Activated T-helper 1 cell treated with anti-CD3 and anti-CD28 coated beads, Interleukin-12 subunit alpha, Interleukin-12 subunit beta, Interleukin-2, Interleukin-4 antibody, amounts not matched to agents 30 ng/mL and 10 ng/mL and 1 ng/mL, durations not matched to agents 14 hours and 24 hours and 36 hours (primary cell): ENCODE results near the gene ETV5. TPM values are rescaled to one million over a fixed set of nuclear protein-coding genes. Genes with fewer than 3 reads are reported as not detected.
"Not testable (repeated sequence)": the region's sequence is repeated elsewhere in the genome, so short reads cannot be mapped to it uniquely, and the experiment has no call there.

Experiments
- DNase-seq: peaks from one replicate; pipeline ENCODE4 v3.0.0; 2021; ENCODE audit warnings: low spot score
- H3K27ac Mint-ChIP-seq: one replicate; pipeline ENCODE4 v1.8.0; 2021; ENCODE audit warnings: mild to moderate bottlenecking, mixed read lengths
- H3K27me3 Mint-ChIP-seq: one replicate; pipeline ENCODE4 v1.8.0; 2022; ENCODE audit warnings: mild to moderate bottlenecking, moderate library complexity, mixed read lengths; ENCODE audit not compliant: insufficient read depth
- H3K36me3 Mint-ChIP-seq: one replicate; pipeline ENCODE4 v1.8.0; 2021; ENCODE audit warnings: low read depth, mixed read lengths
- H3K4me1 Mint-ChIP-seq: one replicate; pipeline ENCODE4 v1.8.0; 2021; ENCODE audit warnings: low read depth, mixed read lengths
- H3K4me3 Mint-ChIP-seq: one replicate; pipeline ENCODE4 v1.8.0; 2021; ENCODE audit warnings: mild to moderate bottlenecking, moderate library complexity, mixed read lengths
- H3K9me3 Mint-ChIP-seq: one replicate; pipeline ENCODE4 v1.8.0; 2021; ENCODE audit warnings: mixed read lengths
- intact Hi-C: fragments of 100-400 bp; cut with micrococcal nuclease; formaldehyde crosslinking; loops from one replicate; pipeline ENCODE4 v1.15.1; 2024
- total RNA-seq: library from RNA; stranded (reverse); gene quantifications from 2 replicates; pipeline ENCODE4 v1.2.3, GENCODE V29; 2022

The ETV5 gene
- total RNA-seq, 1 donor from 2014 or later, result 3.3 TPM

GRCh38 chr3:186044427-186044826 is 64.5 kb downstream of the ETV5 start:
- DNase-seq, result no peak
- peaks cover 30% of the 10 kb centered on the region for H3K27me3 Mint-ChIP-seq
- H3K4me3 Mint-ChIP-seq, result no peak overlapping the region
- H3K27ac Mint-ChIP-seq, result no peak overlapping the region
- H3K9me3 Mint-ChIP-seq, result no peaks in the 10 kb centered on the region
- no peaks in the 10 kb centered on the region for H3K4me1 Mint-ChIP-seq
- H3K36me3 Mint-ChIP-seq, result no peaks in the 10 kb centered on the region
- intact Hi-C loops, result no loop called here

DNA sequence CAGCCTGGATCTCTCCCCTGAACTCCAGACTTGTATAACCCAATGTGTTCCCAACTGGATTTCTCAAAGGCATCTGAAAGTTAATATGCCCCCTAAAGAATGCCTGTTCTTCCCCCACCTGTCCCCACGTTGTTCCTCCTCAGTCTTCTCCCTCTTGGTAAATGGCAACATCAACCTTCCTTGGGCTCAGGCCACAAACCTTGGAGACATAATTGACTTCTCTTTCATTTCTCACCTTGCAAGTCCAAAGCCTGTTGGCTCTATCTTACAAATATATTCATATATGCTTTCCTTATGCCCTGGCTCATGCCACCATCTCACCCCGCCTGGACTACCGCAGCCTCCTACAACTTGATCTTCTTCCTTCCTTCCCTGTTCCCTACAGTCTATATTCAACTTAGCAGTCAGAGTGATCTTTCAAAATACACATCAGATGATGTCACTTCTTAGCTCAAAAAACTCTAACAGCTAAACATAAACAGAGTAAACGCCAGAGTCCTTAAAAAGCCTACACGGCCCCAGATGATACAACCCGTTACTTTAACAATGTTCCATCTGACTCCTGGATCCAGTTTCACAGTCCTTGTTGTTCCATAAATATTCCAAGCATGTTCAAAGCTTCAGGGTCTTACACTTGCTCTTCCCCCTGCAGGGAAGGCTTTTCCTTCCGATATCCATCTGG is 66.2 kb downstream of the ETV5 start:
- DNase-seq, result no peak
- Mint-ChIP-seq H3K27ac (no peak overlapping the region), H3K4me1 (no peaks in the 10 kb centered on the region), H3K27me3 (peaks cover 28% of the 10 kb centered on the region), H3K9me3 (no peaks in the 10 kb centered on the region), H3K36me3 (no peaks in the 10 kb centered on the region), H3K4me3 (no peak overlapping the region)
- intact Hi-C loops, result no loop called here

DNA sequence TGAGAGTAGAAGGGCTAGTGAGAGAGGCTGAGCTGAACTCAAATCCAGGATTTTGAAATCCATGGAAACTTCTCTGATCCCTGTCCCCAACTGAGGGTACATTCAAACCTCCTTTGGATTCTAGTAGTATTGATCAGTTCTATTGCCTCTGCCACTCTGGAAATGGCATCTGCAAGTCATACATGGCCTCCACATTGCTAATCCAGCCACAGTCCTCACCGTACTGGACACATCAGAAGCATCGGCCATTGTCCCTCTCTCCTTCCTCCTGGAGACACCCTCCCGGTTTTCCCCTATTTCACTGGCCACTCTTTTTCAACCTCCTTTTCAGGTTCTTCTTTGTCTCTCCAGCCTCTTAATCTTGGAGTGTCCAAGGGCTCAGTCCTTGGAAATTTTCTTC is 66.9 kb downstream of the ETV5 start:
- Mint-ChIP-seq H3K4me1 (no peaks in the 10 kb centered on the region), H3K36me3 (no peaks in the 10 kb centered on the region), H3K4me3 (no peak overlapping the region), H3K9me3 (no peaks in the 10 kb centered on the region), H3K27ac (no peak overlapping the region), H3K27me3 (peaks cover 28% of the 10 kb centered on the region)
- no peak for DNase-seq
- intact Hi-C loops, result no loop called here

DNA sequence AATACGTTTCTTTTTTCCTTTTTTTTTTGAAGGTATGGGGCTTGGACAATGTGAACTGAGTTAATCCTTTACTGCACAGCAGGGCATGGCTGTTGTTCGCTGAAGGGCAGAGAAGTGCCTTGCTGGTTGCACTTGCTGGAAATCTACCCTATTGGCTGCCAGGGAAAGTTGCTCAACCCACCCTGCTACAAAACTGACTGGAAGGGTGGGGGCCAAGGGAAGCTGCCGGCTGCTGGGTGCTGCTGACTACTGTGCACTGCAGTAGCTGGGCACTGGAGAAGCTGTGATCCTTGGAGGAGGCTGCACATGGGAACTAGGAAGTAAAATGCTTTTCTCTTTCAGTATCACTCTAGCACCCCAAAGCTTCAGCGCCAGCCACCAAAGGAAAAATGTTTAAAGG is 70.5 kb downstream of the ETV5 start:
- Mint-ChIP-seq H3K9me3 (no peaks in the 10 kb centered on the region), H3K27me3 (peaks cover 19% of the 10 kb centered on the region), H3K4me1 (no peaks in the 10 kb centered on the region), H3K27ac (no peak overlapping the region), H3K4me3 (no peak overlapping the region), H3K36me3 (no peaks in the 10 kb centered on the region)
- intact Hi-C loops, result no loop called here
- no peak for DNase-seq

DNA sequence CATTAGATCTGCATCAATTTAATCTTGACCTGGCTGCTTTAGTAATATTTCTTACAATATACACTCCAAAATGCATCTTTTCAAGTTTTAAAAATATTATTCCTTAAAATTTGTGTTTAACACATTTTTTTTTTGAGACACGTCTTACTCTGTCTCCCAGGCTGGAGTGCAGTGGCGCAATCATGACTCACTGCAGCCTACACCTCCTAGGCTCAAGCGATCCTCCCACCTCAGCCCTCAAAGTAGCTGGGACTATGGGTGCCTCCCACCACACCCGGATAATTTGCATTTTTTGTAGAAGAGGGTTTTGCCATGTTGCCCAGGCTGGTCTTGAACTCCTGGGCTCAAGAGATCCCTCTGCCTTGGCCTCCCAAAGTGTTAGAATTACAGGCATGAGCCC is 73.6 kb downstream of the ETV5 start:
- H3K27me3 Mint-ChIP-seq, result peaks cover 17% of the 10 kb centered on the region

GRCh38 chr3:186032321-186032720 is 76.6 kb downstream of the ETV5 start:
- intact Hi-C loops, result no loop called here
- Mint-ChIP-seq H3K27ac (no peak overlapping the region), H3K9me3 (no peaks in the 10 kb centered on the region), H3K36me3 (no peaks in the 10 kb centered on the region), H3K27me3 (peaks cover 26% of the 10 kb centered on the region), H3K4me3 (no peak overlapping the region), H3K4me1 (no peaks in the 10 kb centered on the region)
- no peak for DNase-seq

More for the DNA sequence above, 73.6 kb downstream of the ETV5 start:
- H3K9me3 Mint-ChIP-seq, result no peaks in the 10 kb centered on the region
- H3K4me3 Mint-ChIP-seq, result no peak overlapping the region
- intact Hi-C loops, result no loop called here
- H3K27ac Mint-ChIP-seq, result no peak overlapping the region
- no peaks in the 10 kb centered on the region for H3K4me1 Mint-ChIP-seq
- H3K36me3 Mint-ChIP-seq, result no peaks in the 10 kb centered on the region
- DNase-seq, result no peak

- DNase-seq, intact Hi-C loops, H3K36me3 Mint-ChIP-seq, H3K27ac Mint-ChIP-seq, H3K4me1 Mint-ChIP-seq, H3K9me3 Mint-ChIP-seq, H3K4me3 Mint-ChIP-seq: not testable (repeated sequence)
- H3K27me3 Mint-ChIP-seq, result peaks cover 34% of the 10 kb centered on the region
These were observed 82.9 kb downstream of the ETV5 start for GRCh38 chr3:186025993-186026392.

DNA sequence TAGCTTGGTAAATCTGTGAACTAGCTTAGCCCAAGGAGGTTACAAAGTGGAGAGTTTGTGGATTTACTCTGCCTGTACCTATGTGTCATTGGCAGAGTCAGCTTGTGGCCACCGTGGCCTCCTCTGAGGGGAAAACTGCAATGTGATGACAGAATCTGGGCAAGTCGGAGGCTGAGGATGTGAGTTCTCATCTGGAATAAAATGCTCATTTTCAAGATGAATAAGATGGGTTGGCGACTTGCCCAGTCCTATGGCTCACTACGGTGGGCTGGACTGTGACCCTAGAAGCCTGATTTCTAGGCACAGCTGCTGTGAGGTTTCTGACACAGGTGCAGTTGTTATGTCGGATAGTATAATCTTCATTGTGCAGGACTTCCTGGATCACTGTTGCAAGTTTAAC is 83.7 kb downstream of the ETV5 start:
- Mint-ChIP-seq H3K36me3 (no peaks in the 10 kb centered on the region), H3K9me3 (no peaks in the 10 kb centered on the region), H3K4me1 (no peaks in the 10 kb centered on the region), H3K27ac (no peak overlapping the region), H3K27me3 (peaks cover 33% of the 10 kb centered on the region), H3K4me3 (no peak overlapping the region)
- DNase-seq, result no peak
- intact Hi-C loops, result no loop called here

DNA sequence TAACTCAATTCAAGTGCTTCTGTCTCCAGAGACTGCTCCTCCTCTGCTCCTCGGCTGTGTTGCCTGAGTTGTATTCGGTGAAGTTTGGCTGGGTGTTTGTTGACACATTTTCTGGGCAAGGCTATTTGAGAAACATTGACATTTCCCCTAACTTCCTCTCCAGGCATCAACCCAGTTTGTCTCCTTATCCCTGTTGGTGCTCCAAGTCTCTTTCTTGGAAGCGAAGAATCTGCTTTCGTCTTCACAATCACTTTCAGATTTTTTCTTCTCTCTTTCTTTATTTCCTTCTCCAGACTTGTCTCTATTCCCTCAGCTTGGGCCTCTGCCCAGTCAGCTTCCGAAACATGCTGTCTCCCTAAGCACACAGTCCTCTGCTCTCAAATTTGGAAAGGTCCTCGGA is 84.7 kb downstream of the ETV5 start:
- DNase-seq, result no peak
- Mint-ChIP-seq H3K36me3 (no peaks in the 10 kb centered on the region), H3K27me3 (peaks cover 28% of the 10 kb centered on the region), H3K27ac (no peak overlapping the region), H3K4me1 (no peaks in the 10 kb centered on the region), H3K9me3 (no peaks in the 10 kb centered on the region), H3K4me3 (no peak overlapping the region)
- intact Hi-C loops, result no loop called here

- Mint-ChIP-seq H3K27ac (no peak overlapping the region), H3K36me3 (no peaks in the 10 kb centered on the region), H3K4me3 (no peak overlapping the region), H3K9me3 (no peaks in the 10 kb centered on the region), H3K27me3 (peaks cover 26% of the 10 kb centered on the region), H3K4me1 (no peaks in the 10 kb centered on the region)
- DNase-seq, result no peak
- intact Hi-C loops, result no loop called here
These were observed 86.0 kb downstream of the ETV5 start for GRCh38 chr3:186022931-186023330.

DNA sequence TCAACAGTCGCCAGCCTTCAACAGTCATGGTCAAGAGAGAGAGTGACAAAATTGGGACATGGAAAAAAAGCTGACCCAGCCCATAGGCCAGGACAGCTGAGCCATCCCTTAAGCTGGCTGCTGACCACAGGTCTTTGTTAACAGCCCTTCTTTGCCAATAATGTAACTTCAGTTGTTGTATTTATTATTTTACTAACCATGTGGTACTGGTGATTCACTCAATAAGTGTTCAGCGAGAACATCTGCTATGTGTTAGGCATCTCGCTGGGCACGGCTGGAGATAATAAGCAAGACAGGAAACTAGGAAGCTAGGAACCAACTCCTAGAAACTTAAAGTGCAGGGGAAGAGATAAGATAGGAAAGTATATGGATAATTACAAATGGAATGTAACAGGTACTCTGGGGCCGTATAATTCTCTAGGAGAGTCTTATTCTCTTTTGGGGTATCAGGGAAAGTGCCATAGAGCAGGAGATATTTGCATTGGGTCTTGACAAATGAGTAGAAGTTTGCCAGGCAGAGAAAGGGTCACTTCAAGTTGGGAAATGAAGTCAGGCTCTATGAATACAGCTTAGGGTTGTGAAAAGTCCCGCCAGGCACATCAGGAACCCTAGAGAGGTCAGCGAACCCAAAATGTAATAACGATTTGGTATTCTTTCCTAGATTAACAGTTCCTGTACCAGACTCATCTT is 87.1 kb downstream of the ETV5 start:
- H3K27ac Mint-ChIP-seq, result no peak overlapping the region
- peaks cover 24% of the 10 kb centered on the region for H3K27me3 Mint-ChIP-seq
- intact Hi-C loops, result no loop called here
- H3K4me3 Mint-ChIP-seq, result no peak overlapping the region
- H3K9me3 Mint-ChIP-seq, result no peaks in the 10 kb centered on the region
- no peaks in the 10 kb centered on the region for H3K36me3 Mint-ChIP-seq
- no peaks in the 10 kb centered on the region for H3K4me1 Mint-ChIP-seq
- DNase-seq, result no peak

- H3K36me3 Mint-ChIP-seq, H3K4me3 Mint-ChIP-seq, H3K27ac Mint-ChIP-seq, H3K4me1 Mint-ChIP-seq, H3K9me3 Mint-ChIP-seq, DNase-seq, intact Hi-C loops: not testable (repeated sequence)
- H3K27me3 Mint-ChIP-seq, result peaks cover 22% of the 10 kb centered on the region
These were observed 87.6 kb downstream of the ETV5 start for GRCh38 chr3:186021250-186021649.

DNA sequence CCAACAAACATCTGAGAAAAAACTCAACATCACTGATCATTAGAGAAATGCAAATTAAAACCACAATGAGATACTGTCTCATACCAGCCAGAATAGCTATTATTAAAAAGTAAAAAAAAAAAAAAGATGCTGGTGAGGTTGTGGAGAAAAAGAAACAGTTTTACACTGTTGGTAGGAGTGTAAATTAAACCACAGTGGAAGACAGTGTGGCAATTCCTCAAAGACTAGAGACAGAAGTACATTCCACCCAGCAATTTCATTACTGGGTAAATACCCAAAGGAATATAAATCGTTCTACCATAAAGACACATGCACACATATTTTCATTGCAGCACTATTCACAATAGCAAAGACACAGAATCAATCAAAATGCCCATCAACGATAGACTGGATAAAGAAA is 89.6 kb downstream of the ETV5 start:
- DNase-seq, H3K27ac Mint-ChIP-seq, H3K4me1 Mint-ChIP-seq, H3K36me3 Mint-ChIP-seq, H3K9me3 Mint-ChIP-seq, H3K4me3 Mint-ChIP-seq, intact Hi-C loops: not testable (repeated sequence)
- peaks cover 18% of the 10 kb centered on the region for H3K27me3 Mint-ChIP-seq
